ENCODE measurements around the gene IL23A. TPM values are rescaled to one million over a fixed set of nuclear protein-coding genes. Genes with fewer than 3 reads are reported as not detected.

IL23A gene
- total RNA-seq, 1 donor from 2014 or later = 0.56 TPM

GRCh38 chr12:56361487-56362129 lies 22.9 kb downstream of the IL23A start:
- H3K27me3 ChIP-seq (ENCODE audit: low read depth) = no peaks in the 10 kb centered on the region
- no peak overlapping the region for H3K4me3 ChIP-seq
- no peak for ATAC-seq
- peaks cover 21% of the 10 kb centered on the region for H3K4me1 ChIP-seq
- TF ChIP-seq CTCF (IDR thresholded peaks at IDR 0.05) = no peak
- peaks cover 7% of the 10 kb centered on the region for H3K36me3 ChIP-seq
- no peaks in the 10 kb centered on the region for H3K9me3 ChIP-seq
- no peak overlapping the region for H3K27ac ChIP-seq
- DNase-seq = no peak
- intact Hi-C loops (cut with DNase I) = no loop called here

- no peak for TF ChIP-seq CTCF (IDR thresholded peaks at IDR 0.05)
- intact Hi-C loops (cut with DNase I) = no loop called here
- no peak for ATAC-seq
- Histone ChIP-seq H3K27me3 (ENCODE audit: low read depth) (no peaks in the 10 kb centered on the region), H3K9me3 (no peaks in the 10 kb centered on the region), H3K27ac (no peak within 1 kb of the TSS), H3K4me3 (no peak within 1 kb of the TSS), H3K36me3 (no peaks in the 10 kb centered on the region), H3K4me1 (peaks cover 18% of the 10 kb centered on the region)
- DNase-seq = no peak
Observed at GRCh38 chr12:56362130-56363059, 23.7 kb downstream of the IL23A start, which contains the start of gene APOF. APOF (minus strand) TSS chr12:56362857; CDS start chr12:56362745, 112 bp downstream.

- DNase-seq (no peak), ATAC-seq (no peak)
- intact Hi-C loops (cut with DNase I) = no loop called here
- no peaks in the 10 kb centered on the region for H3K9me3 ChIP-seq
- H3K36me3 ChIP-seq = no peaks in the 10 kb centered on the region
- no peak for TF ChIP-seq CTCF (IDR thresholded peaks at IDR 0.05)
- H3K27me3 ChIP-seq (ENCODE audit: low read depth) = no peaks in the 10 kb centered on the region
- H3K4me1 ChIP-seq = no peaks in the 10 kb centered on the region
- H3K27ac ChIP-seq = no peak overlapping the region
- H3K4me3 ChIP-seq = no peak overlapping the region
Observed at GRCh38 chr12:56366948-56367347, 28.3 kb downstream of the IL23A start.

GRCh38 chr12:56373515-56373914 lies 34.8 kb downstream of the IL23A start:
- peaks cover 7% of the 10 kb centered on the region for H3K4me1 ChIP-seq
- no peak overlapping the region for H3K27ac ChIP-seq
- no peak overlapping the region for H3K4me3 ChIP-seq
- H3K9me3 ChIP-seq = no peaks in the 10 kb centered on the region
- ATAC-seq (no peak), DNase-seq (no peak)
- intact Hi-C loops (cut with DNase I) = no loop called here
- no peak for TF ChIP-seq CTCF (IDR thresholded peaks at IDR 0.05)
- H3K27me3 ChIP-seq (ENCODE audit: low read depth) = no peaks in the 10 kb centered on the region
- H3K36me3 ChIP-seq = no peaks in the 10 kb centered on the region

- intact Hi-C loops (cut with DNase I) = no loop called here
- DNase-seq (no peak), ATAC-seq (no peak)
- H3K27ac ChIP-seq = no peak overlapping the region
- H3K9me3 ChIP-seq = no peaks in the 10 kb centered on the region
- H3K27me3 ChIP-seq (ENCODE audit: low read depth) = no peaks in the 10 kb centered on the region
- H3K36me3 ChIP-seq = no peaks in the 10 kb centered on the region
- H3K4me1 ChIP-seq = peaks cover 7% of the 10 kb centered on the region
- no peak overlapping the region for H3K4me3 ChIP-seq
- no peak for TF ChIP-seq CTCF (IDR thresholded peaks at IDR 0.05)
Observed at GRCh38 chr12:56374726-56375597, 36.3 kb downstream of the IL23A start.

Measured in lower lobe of right lung (tissue), 2 donors.